Fibroblast of lung (primary cell): ENCODE measurements around the gene MRTFA. TPM values are rescaled to one million over a fixed set of nuclear protein-coding genes. Genes with fewer than 3 reads are reported as not detected.
"Not testable (repeated sequence)": the region's sequence is repeated elsewhere in the genome, so short reads cannot be mapped to it uniquely, and the experiment has no call there.

Experiments
- DNase-seq, 2 donors: peaks; one replicate each; pipeline versions ENCODE4 v3.0.0 to v3.0.0-alpha.2; 2010; ENCODE audit warnings: low read depth in 2 of 2
- H2AFZ ChIP-seq: 2 replicates; pipeline ENCODE4 v1.5.1; 2012; ENCODE audit warnings: low read length, control low read depth, inconsistent platforms
- H3K27ac ChIP-seq: 2 replicates; pipeline ENCODE4 v1.5.1; 2011; ENCODE audit warnings: low read length, control low read depth; ENCODE audit not compliant: insufficient read depth
- H3K27me3 ChIP-seq: 2 replicates; pipeline ENCODE4 v1.5.1; 2011; ENCODE audit warnings: mild to moderate bottlenecking, low read length; ENCODE audit not compliant: control insufficient read depth, insufficient read depth
- H3K36me3 ChIP-seq: 2 replicates; pipeline ENCODE4 v1.5.1; 2011; ENCODE audit warnings: low read length; ENCODE audit not compliant: control insufficient read depth, insufficient read depth
- H3K4me1 ChIP-seq: 2 replicates; pipeline ENCODE4 v1.5.1; 2011; ENCODE audit warnings: low read length; ENCODE audit not compliant: control insufficient read depth, insufficient read depth; ENCODE audit errors: extremely low read depth
- H3K4me2 ChIP-seq: 2 replicates; pipeline ENCODE4 v1.5.1; 2011; ENCODE audit warnings: low read length, control low read depth; ENCODE audit not compliant: insufficient read depth; ENCODE audit errors: extremely low read depth
- H3K4me3 ChIP-seq, 4 experiments: fragments of 200-600 bp in 1 of 4; sonication (generic) in 1 of 4; replicated peaks in 1 of 4; 2 replicates each; pipeline ENCODE4 v1.5.1; 2011 to 2016; ENCODE audit warnings: low read length in 4 of 4, low read depth in 3 of 4, mild to moderate bottlenecking in 3 of 4, control low read depth in 2 of 4, inconsistent platforms in 1 of 4, mixed read lengths in 1 of 4; ENCODE audit not compliant: insufficient read depth in 1 of 4; ENCODE audit errors: control extremely low read depth in 1 of 4
- H3K79me2 ChIP-seq: 2 replicates; pipeline ENCODE4 v1.5.1; 2012; ENCODE audit warnings: mild to moderate bottlenecking, low read length, inconsistent platforms; ENCODE audit not compliant: control insufficient read depth, insufficient read depth
- H3K9ac ChIP-seq: 2 replicates; pipeline ENCODE4 v1.5.1; 2011; ENCODE audit warnings: mild to moderate bottlenecking, low read length, control low read depth; ENCODE audit not compliant: insufficient read depth
- H3K9me3 ChIP-seq: 2 replicates; pipeline ENCODE4 v1.5.1; 2012; ENCODE audit warnings: low read depth, low read length; ENCODE audit not compliant: control insufficient read depth, insufficient read depth
- H4K20me1 ChIP-seq: 2 replicates; pipeline ENCODE4 v1.5.1; 2011; ENCODE audit warnings: low read length; ENCODE audit not compliant: control insufficient read depth, insufficient read depth; ENCODE audit errors: extremely low read depth
- EZH2 ChIP-seq: IDR thresholded peaks from 2 replicates; pipeline ENCODE4 v1.5.1; 2012; ENCODE audit warnings: low read length, control low read depth, mild to moderate bottlenecking; ENCODE audit errors: missing control alignments
- polyA plus RNA-seq, 2 donors: library from polyadenylated mRNA; depleted of rRNA in 1 of 2; stranded (reverse) in 1 of 2; unstranded in 1 of 2; fragments of >200 nt; gene quantifications; 2 replicates each; pipeline ENCODE4 v1.2.1, GENCODE V29; 2011 to 2012; ENCODE audit warnings: missing spikeins in 1 of 2
- total RNA-seq: library from RNA; depleted of rRNA; stranded (reverse); fragments of >200 nt; gene quantifications from 2 replicates; pipeline ENCODE4 v1.2.1, GENCODE V29; 2014
- TF ChIP-seq, protein P1 (sequence below), 2 donors: IDR thresholded peaks in 1 of 2; conservative IDR thresholded peaks in 1 of 2; 1 replicate in 1 of 2; 2 replicates in 1 of 2; pipeline ENCODE4 v1.5.1; 2011 to 2012; ENCODE audit warnings: low read length in 2 of 2, control low read depth in 1 of 2, inconsistent platforms in 1 of 2, low read depth in 1 of 2, mild to moderate bottlenecking in 1 of 2

MRTFA gene
- total and polyA plus RNA-seq, 2 donors (not counting 1 experiment from before 2014, with no cell fraction given), result 7.6 to 23.0 TPM

DNA sequence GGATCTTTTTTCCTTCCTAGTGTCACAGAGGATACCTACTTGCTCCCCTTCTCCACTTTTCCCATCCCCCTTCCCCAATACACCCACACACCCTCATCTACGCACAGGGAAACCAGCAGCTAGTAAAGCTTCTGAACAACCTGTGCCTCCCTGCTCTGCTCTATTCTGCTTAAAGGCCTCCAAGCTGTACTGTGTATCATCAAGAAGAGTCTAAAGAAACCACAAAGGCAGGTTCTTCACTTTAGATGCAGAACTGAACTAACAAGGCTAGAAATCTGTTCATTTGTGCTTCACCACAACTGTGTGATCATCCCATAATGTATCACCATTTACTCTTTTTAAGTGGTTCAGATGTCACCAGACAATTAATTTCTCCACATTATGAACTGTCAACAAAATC lies 133.6 kb downstream of the MRTFA start:
- Histone ChIP-seq H3K4me3 (no peak overlapping the region), H3K79me2 (peaks cover 5% of the 10 kb centered on the region), H3K9me3 (no peaks in the 10 kb centered on the region), H2AFZ (no peak overlapping the region), H3K9ac (no peak overlapping the region), H3K4me2 (no peak overlapping the region), H3K36me3 (no peaks in the 10 kb centered on the region), H4K20me1 (no peaks in the 10 kb centered on the region), H3K27ac (no peak overlapping the region), H3K4me1 (peaks cover 26% of the 10 kb centered on the region), H3K27me3 (no peaks in the 10 kb centered on the region)
- TF ChIP-seq EZH2, result no peak
- TF ChIP-seq, protein P1, sequence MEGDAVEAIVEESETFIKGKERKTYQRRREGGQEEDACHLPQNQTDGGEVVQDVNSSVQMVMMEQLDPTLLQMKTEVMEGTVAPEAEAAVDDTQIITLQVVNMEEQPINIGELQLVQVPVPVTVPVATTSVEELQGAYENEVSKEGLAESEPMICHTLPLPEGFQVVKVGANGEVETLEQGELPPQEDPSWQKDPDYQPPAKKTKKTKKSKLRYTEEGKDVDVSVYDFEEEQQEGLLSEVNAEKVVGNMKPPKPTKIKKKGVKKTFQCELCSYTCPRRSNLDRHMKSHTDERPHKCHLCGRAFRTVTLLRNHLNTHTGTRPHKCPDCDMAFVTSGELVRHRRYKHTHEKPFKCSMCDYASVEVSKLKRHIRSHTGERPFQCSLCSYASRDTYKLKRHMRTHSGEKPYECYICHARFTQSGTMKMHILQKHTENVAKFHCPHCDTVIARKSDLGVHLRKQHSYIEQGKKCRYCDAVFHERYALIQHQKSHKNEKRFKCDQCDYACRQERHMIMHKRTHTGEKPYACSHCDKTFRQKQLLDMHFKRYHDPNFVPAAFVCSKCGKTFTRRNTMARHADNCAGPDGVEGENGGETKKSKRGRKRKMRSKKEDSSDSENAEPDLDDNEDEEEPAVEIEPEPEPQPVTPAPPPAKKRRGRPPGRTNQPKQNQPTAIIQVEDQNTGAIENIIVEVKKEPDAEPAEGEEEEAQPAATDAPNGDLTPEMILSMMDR (conservative IDR thresholded peaks at IDR 0.05 in 1 of 2, IDR thresholded peaks at IDR 0.05 in 1 of 2; ENCODE audit: low read depth in 1 of 2, low read length in 2 of 2), result no peak
- no peak for DNase-seq

DNA sequence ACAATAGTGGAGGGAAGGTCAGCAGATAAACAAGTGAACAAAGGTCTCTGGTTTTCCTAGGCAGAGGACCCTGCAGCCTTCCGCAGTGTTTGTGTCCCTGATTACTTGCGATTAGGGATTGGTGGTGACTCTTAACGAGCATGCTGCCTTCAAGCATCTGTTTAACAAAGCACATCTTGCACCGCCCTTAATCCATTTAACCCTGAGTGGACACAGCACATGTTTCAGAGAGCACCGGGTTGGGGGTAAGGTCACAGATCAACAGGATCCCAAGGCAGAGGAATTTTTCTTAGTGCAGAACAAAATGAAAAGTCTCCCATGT lies 136.1 kb downstream of the MRTFA start:
- not testable (repeated sequence) for H3K27ac ChIP-seq

DNA sequence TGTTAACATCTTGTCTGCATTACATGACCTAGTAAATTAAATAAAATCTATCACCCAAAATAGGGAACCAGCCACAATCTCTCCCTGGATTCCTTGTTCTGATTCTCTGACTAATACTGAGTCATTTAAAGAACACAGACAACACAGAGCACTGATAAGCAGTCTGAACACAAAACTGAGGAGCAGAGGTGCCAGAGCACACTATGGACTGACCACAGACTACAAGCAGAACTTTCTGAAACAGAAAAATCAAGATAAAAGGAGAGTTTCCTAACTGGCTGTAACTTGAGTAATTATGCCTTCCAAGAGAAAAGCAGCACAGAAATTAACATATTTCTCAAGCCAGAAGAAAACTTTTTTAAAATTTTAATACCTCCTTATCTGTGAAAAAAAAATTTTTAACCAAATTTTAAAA lies 137.3 kb downstream of the MRTFA start:
- Histone ChIP-seq H2AFZ (no peak overlapping the region), H3K79me2 (no peaks in the 10 kb centered on the region), H3K9me3 (no peaks in the 10 kb centered on the region), H3K9ac (no peak overlapping the region), H3K4me2 (peak overlapping the region; percentile 32), H3K36me3 (no peaks in the 10 kb centered on the region), H4K20me1 (no peaks in the 10 kb centered on the region), H3K27me3 (no peaks in the 10 kb centered on the region), H3K4me1 (peaks cover 15% of the 10 kb centered on the region), H3K4me3 (no peak overlapping the region), H3K27ac (peak overlapping the region; percentile 74)
- peak; percentile 98 to 99 for DNase-seq
- no peak for TF ChIP-seq EZH2
- TF ChIP-seq, protein P1 (conservative IDR thresholded peaks at IDR 0.05 in 1 of 2, IDR thresholded peaks at IDR 0.05 in 1 of 2; ENCODE audit: low read depth in 1 of 2, low read length in 2 of 2), result no peak

More for the DNA sequence above, 136.1 kb downstream of the MRTFA start:
- not testable (repeated sequence) for H2AFZ ChIP-seq, H3K27me3 ChIP-seq, H4K20me1 ChIP-seq, H3K79me2 ChIP-seq, H3K4me3 ChIP-seq, H3K4me2 ChIP-seq, DNase-seq, H3K9me3 ChIP-seq, H3K36me3 ChIP-seq, H3K9ac ChIP-seq
- peaks cover 19% of the 10 kb centered on the region for H3K4me1 ChIP-seq
